ENCODE data around the gene AIP. TPM values are rescaled to one million over a fixed set of nuclear protein-coding genes. Genes with fewer than 3 reads are reported as not detected.

AIP gene
- total RNA-seq, 2 experiments from 2014 or later: 142 to 144 TPM

DNA sequence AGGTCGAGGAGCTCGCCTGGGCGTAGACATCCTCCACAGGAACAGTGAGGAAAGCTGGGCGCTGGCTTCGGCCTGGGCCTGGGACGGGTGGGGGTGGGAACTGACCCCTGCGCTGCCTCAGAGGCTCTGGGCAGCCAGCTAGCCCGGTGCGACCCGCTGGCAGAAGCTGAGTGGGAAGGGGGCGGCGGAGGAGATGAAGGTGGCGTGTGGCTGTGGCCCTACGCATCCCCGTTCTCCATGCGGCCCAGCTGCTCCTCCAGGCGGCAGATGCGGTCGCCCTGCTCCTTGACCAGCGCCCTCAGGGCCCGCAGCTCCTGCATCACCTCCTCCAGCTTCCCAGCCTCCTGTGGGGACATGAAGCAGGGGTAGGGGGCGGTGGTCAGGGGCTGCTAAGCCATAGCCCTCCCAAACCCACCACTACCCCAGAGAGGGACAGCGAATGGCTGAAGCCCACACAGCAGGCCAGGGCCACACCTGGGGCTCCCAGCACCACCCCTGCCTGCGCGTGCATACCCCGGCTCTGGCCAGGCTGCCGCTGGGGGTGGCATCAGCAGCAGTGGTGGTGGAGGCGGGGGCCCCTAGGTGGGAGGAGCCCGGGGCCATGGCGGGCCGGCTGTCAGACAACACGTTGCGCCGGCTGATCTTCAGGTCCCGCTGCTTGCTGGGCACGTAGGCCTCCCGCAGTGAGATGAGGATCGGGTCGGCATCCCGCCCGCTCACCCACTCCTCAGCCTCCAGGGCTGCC, 44.5 kb upstream of the AIP start:
- Mint-ChIP-seq H3K27ac (peak overlapping the region; percentile 97), H3K4me3 (peak overlapping the region; percentile 84), H3K9me3 (ENCODE audit: low read depth) (no peaks in the 10 kb centered on the region), H3K36me3 (ENCODE audit: low read depth) (peaks cover 49% of the 10 kb centered on the region), H3K4me1 (peaks cover 57% of the 10 kb centered on the region), H3K27me3 (no peaks in the 10 kb centered on the region)
- POLR2A ChIA-PET: interaction anchor here (0.6 to 2.5 kb wide), 7 partner anchors 8 to 48 kb away, joined by 3 to 9 read pairs (median 4); partner anchors contain the start of genes PPP1CA and RAD9A
- CTCF ChIA-PET: interaction anchor here (0.6 to 3.0 kb wide), 10 partner anchors 9 to 121 kb away, joined by 3 to 16 read pairs (median 3); partner anchors contain the start of genes PPP1CA, RAD9A and TMEM134
- intact Hi-C loops (cut with DNase I, micrococcal nuclease): loop anchor here (1.0 to 2.0 kb wide), 5 partner anchors 26 to 68 kb away; no protein-coding TSS in a partner anchor
- peak; percentile 56 for ATAC-seq
- peak; percentile 94 for DNase-seq

DNA sequence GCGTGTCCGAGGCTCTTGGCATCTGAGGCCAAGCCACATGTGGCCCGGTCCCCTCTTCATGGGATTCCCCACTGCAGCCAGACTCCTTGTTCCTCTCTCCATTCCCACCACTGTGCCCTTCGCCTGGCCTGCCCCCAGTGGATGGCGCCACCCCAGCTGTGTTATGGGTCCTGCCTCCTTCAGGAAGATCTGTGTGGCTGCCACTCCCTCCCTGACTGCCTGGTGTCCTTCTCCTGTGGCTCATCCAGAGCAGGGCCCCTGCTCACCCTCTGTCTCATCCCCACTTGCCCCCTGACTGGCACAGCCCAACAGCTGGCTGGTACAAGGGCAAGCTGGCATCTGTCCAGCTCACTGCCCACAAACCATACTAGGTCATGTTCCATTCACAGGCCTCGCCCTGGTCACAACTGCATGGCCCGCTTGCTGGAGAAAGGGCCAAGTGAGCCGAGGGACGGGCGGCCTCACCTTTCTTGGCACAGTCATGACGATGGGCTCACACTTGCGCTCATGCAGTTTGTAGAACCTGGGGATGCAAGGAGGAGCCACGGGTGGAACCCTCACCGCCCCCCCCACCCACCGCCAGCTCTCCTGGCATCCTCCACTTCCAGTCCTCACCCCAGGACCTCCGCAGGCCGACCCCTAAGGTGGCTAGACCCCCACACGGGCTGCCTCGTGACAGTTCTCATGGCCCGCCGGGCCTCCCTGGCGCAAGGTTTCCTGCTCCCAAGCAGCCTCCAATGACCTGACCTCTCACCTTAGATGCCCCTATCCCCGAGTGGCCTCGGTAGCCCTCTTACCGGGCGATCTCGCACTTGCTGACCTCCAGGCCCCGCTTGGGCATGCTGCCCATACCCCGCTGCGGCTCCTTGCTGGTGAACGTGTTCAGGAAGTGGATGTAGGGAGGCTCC, 43.3 kb upstream of the AIP start:
- Mint-ChIP-seq H3K36me3 (ENCODE audit: low read depth) (peaks cover 43% of the 10 kb centered on the region), H3K4me3 (peak overlapping the region; percentile 84), H3K9me3 (ENCODE audit: low read depth) (no peaks in the 10 kb centered on the region), H3K27ac (peak overlapping the region; percentile 97), H3K27me3 (no peaks in the 10 kb centered on the region), H3K4me1 (peaks cover 49% of the 10 kb centered on the region)
- ChIA-PET CTCF (interaction anchor here (0.5 to 3.0 kb wide), 7 partner anchors 8 to 480 kb away, joined by 3 to 16 read pairs (median 3); partner anchors contain the start of genes PPP1CA and TMEM134), POLR2A (interaction anchor here (0.6 kb wide), 1 partner anchor 35 kb away, joined by 3 read pairs; no protein-coding TSS in a partner anchor)
- ATAC-seq (peak; percentile 2), DNase-seq (peak; percentile 77)
- intact Hi-C loops (cut with DNase I, micrococcal nuclease): loop anchor here in 1 of 2 experiments (2.0 kb wide), 2 partner anchors 25 to 33 kb away; no protein-coding TSS in a partner anchor

DNA sequence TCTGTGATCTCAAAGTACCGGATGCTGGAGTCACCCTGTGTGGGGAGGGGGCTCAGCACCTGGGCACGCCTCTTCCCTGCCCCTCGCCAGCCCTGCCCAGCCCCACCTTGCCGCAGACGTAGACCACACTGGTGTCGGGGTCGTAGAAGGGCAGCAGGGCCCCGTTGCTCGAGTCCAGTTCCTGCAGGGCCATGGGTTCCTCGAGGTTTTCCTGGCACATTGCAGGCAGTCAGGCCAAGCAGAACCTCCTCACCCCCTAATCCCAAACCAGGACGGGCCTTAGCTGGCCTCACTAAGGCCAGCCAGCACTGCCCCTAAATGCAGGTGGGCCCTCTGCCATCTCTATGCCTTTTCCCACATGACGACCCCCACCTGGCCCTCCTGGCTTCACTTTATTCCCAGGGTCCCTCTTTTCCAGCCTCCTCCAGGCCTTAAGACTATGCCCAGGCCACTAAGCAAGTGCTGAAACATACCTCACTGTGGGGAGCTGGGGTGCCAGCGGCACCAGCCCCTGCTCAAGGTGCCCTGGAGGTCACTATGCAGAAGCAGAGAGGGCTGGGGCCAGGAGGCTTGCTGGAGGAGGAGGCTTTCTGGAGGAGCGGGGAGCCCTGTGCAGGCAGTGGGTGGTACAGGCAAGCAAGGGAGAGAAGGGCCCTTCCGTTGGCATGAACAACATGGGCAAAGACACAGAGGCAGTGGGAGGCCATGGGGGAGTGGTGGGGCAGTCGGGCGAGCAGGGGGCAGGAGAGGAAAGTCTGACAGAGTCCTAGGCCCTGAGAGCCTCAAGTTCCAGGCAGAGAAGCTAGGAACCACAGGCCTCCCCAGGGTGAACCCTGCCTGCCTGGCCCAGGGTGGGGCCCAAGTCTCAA, 42.4 kb upstream of the AIP start:
- peak overlapping the region; percentile 97 for H3K27ac Mint-ChIP-seq
- peak overlapping the region; percentile 84 for H3K4me3 Mint-ChIP-seq
- peak; percentile 53 for DNase-seq
- H3K27me3 Mint-ChIP-seq: no peaks in the 10 kb centered on the region
- no peak for ATAC-seq
- H3K36me3 Mint-ChIP-seq (ENCODE audit: low read depth): peaks cover 39% of the 10 kb centered on the region
- no peaks in the 10 kb centered on the region for H3K9me3 Mint-ChIP-seq (ENCODE audit: low read depth)
- ChIA-PET CTCF (interaction anchor here (0.6 to 2.4 kb wide), 3 partner anchors 29 to 1633 kb away, joined by 3 to 9 read pairs (median 6); partner anchors contain the start of genes PPP1CA and TMEM134), POLR2A (no interaction called here)
- peaks cover 51% of the 10 kb centered on the region for H3K4me1 Mint-ChIP-seq
- intact Hi-C loops (cut with DNase I, micrococcal nuclease): no loop called here

DNA sequence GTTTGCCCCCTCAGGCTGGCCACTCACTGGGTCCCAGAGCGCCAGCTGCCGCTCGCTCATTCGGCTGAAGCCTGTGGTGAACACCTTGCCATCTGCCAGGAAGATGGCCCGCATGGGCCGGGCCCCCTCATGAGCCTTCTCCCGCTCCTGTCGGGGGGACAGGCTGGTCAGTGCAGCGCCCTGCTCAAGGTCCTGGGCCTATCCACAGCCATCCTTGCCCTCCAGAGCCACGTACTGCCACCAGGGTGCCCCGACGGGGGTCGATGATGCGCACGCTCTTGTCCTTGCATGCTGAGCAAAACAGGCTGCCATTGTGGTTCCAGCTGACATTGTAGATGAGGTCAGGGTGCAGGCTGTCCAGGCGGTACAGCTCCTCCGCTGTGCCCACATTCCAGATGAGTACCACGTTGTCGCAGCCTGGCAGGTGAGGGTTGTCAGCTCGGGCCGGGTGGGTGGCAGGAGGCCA, 41.7 kb upstream of the AIP start:
- CTCF ChIA-PET: interaction anchor here (1.0 kb wide), 1 partner anchor 40 kb away, joined by 6 read pairs; the partner anchor contains the start of gene PPP1CA
- no peak overlapping the region for H3K4me3 Mint-ChIP-seq
- no peaks in the 10 kb centered on the region for H3K9me3 Mint-ChIP-seq (ENCODE audit: low read depth)
- H3K27ac Mint-ChIP-seq: no peak overlapping the region
- H3K27me3 Mint-ChIP-seq: no peaks in the 10 kb centered on the region
- ATAC-seq (no peak), DNase-seq (peak; percentile 44)
- H3K4me1 Mint-ChIP-seq: peaks cover 54% of the 10 kb centered on the region
- intact Hi-C loops (cut with DNase I, micrococcal nuclease): no loop called here
- peaks cover 36% of the 10 kb centered on the region for H3K36me3 Mint-ChIP-seq (ENCODE audit: low read depth)
- POLR2A ChIA-PET: no interaction called here

DNA sequence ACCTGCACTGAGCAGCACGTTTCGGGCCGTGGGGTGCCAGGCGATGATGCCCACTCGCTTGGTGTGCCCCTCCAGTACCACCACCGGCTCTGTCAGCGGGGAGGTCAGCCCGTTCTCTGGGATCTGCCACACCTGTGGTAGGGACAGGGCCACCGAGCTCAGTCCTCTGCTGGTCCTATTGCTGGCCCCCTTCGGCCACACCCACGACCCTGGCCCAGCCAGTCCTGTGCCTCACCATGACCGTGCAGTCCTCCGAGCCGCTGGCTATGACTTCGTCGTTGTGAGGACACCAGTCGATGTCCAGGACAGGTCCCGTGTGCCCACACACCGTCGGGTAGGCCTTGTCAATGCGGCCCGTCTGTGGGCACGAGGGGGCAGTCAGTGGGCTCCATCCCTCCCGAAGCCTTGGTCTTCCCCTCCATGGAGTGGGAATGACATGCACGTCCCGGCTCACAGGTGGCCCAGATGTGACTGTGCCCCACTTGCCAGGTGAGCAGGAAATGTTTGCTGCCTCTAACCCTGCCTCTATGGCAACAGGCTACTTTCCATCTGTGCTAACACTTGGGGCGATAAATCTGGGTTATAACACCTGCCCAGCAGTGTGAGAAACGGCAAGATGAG, 41.0 kb upstream of the AIP start:
- intact Hi-C loops (cut with DNase I, micrococcal nuclease): no loop called here
- DNase-seq (peak; percentile 29), ATAC-seq (no peak)
- peaks cover 30% of the 10 kb centered on the region for H3K36me3 Mint-ChIP-seq (ENCODE audit: low read depth)
- ChIA-PET CTCF (no interaction called here), POLR2A (no interaction called here)
- no peaks in the 10 kb centered on the region for H3K9me3 Mint-ChIP-seq (ENCODE audit: low read depth)
- no peak overlapping the region for H3K4me3 Mint-ChIP-seq
- peak overlapping the region; percentile 28 for H3K27ac Mint-ChIP-seq
- H3K27me3 Mint-ChIP-seq: no peaks in the 10 kb centered on the region
- peaks cover 60% of the 10 kb centered on the region for H3K4me1 Mint-ChIP-seq

DNA sequence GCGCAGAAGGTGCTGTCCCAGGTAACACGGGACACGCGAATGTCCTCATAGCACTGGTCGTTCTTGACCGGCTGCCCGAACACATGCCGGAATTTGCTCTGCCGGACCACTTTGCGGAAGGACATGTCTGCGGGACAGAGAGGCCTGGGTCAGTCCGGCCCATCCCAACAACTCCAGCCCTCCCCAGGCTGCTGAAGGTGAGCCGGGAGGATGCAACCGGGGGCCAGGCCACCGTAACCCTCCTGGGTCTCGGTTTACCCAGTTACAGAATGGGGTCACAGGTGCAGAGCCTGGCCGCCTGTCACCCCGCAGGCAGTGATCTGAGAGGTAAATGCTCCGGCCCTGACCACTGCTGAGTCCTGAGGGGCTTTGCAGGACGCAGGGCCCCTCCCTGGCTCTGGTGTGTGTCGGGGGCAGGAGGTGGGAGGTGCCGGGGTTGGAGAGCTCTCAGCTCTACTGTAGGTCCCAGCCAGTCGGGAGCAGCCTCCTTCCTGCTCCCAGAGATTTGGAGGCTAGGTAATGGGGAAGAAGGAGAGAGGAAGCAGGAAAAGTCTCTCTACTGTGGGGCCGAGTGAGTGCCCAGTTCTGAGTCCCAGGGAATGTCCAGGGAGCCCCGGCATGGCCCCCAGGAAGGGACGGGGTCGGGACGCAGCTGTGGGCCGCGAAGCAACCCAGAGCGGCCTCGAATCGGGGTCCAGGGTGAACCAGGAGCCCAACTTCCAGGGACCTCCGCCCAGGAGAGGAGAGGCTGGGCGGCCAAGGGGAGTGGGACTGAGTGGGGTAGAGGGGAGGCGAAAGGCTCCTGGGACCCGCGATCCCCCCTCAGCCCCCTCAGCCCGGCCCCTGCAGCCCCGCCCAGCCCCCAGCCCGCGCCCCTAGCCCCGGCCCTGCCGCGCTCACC, 40.1 kb upstream of the AIP start:
- H3K4me3 Mint-ChIP-seq: peak overlapping the region; percentile 59
- H3K9me3 Mint-ChIP-seq (ENCODE audit: low read depth): no peaks in the 10 kb centered on the region
- ATAC-seq: no peak
- peak overlapping the region; percentile 55 for H3K27ac Mint-ChIP-seq
- peaks cover 69% of the 10 kb centered on the region for H3K4me1 Mint-ChIP-seq
- peaks cover 22% of the 10 kb centered on the region for H3K36me3 Mint-ChIP-seq (ENCODE audit: low read depth)
- DNase-seq: peak; percentile 25
- CTCF ChIA-PET: no interaction called here
- intact Hi-C loops (cut with DNase I, micrococcal nuclease): loop anchor here in 1 of 2 experiments (1.0 kb wide), 1 partner anchor 14 kb away; the partner anchor contains the start of gene RPS6KB2
- POLR2A ChIA-PET: no interaction called here
- no peaks in the 10 kb centered on the region for H3K27me3 Mint-ChIP-seq

DNA sequence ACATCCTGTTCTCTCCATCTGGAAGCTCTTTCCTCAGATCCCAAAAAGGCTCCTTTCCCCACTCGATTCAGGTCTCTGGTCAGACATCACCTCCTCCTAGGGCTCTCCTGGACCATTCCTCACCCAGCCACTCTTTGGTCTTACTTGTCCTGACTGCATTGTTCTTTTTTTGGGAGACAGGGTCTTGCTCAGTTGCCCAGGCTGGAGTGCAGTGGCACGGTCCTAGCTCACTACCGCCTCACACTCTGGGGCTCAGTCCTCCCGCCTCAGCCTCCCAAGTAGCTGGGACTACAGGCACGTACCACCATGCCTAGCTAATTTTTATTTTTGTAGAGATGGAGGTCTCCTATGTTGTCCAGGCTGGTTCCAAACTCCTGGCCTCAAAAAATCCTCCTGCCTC, 37.3 kb upstream of the AIP start:
- DNase-seq (no peak), ATAC-seq (no peak)
- CTCF ChIA-PET: no interaction called here
- no peaks in the 10 kb centered on the region for H3K27me3 Mint-ChIP-seq
- peaks cover 69% of the 10 kb centered on the region for H3K4me1 Mint-ChIP-seq
- H3K4me3 Mint-ChIP-seq: no peak overlapping the region
- no peaks in the 10 kb centered on the region for H3K36me3 Mint-ChIP-seq (ENCODE audit: low read depth)
- POLR2A ChIA-PET: no interaction called here
- no peaks in the 10 kb centered on the region for H3K9me3 Mint-ChIP-seq (ENCODE audit: low read depth)
- peak overlapping the region; percentile 91 for H3K27ac Mint-ChIP-seq
- intact Hi-C loops (cut with DNase I, micrococcal nuclease): no loop called here

DNA sequence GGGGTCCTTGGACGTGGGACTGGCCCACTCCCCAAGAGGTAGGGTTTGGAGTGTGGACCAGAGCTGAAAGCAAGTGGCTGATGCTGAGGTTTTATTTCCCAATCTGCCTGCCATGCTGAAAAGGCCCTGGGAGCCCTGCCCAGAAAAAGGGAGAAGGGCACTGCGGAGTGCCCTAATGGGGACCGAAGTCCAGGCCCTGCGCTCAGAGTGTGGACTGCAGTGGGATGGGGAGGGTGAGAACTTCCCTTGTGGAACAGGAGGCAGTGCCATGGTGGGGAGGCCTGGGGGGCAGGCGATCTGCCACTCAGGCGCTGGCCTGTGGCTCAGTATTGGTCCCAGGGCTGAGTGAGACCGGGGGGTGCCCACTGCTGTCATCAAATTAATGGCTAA, 34.6 kb upstream of the AIP start:
- Mint-ChIP-seq H3K9me3 (ENCODE audit: low read depth) (no peaks in the 10 kb centered on the region), H3K27me3 (no peaks in the 10 kb centered on the region), H3K4me3 (no peak overlapping the region), H3K27ac (peak overlapping the region; percentile 19), H3K36me3 (ENCODE audit: low read depth) (no peaks in the 10 kb centered on the region), H3K4me1 (peaks cover 54% of the 10 kb centered on the region)
- ATAC-seq (no peak), DNase-seq (no peak)
- ChIA-PET CTCF (interaction anchor here (1.2 to 1.4 kb wide), 2 partner anchors 9 to 10 kb away, joined by 4 read pairs; partner anchors contain the start of gene PTPRCAP), POLR2A (interaction anchor here (0.5 kb wide), 1 partner anchor 26 kb away, joined by 4 read pairs; no protein-coding TSS in a partner anchor)
- intact Hi-C loops (cut with DNase I, micrococcal nuclease): no loop called here

DNA sequence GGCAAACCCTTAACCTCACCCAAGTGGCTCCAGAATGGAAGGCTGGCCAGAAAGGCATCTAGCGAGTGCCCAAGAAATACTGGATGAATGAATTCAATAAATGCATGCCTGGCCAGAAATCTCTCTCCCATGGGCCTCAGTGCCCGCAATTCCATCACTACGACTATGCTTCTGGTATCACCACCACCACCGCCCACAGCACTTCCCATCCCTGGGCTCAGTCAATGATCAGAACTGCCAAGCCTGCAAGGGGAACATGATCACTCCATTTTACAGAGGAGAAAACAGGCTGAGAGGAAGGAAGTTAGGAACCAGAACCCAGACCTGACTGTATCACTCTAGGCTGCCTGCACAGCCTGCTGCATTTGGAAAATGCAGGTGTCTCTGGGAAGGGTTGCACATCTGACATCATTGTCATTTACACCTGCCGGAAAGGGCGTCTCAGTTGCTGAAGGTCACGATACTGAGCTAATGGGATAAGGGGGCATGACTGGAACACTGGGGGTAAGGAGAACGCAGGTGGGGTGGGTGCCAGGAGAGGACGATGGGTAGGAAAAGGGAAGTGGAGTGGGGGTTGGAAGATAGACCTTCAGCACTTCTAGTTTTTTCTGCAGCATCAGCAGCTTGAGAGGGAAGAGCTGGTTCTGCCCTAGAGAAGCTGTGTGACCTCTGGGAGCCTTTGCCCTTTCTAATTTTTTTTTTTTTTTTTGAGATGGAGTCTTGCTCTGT, 33.5 kb upstream of the AIP start:
- Mint-ChIP-seq H3K4me1 (peaks cover 53% of the 10 kb centered on the region), H3K9me3 (ENCODE audit: low read depth) (no peaks in the 10 kb centered on the region), H3K36me3 (ENCODE audit: low read depth) (no peaks in the 10 kb centered on the region), H3K27me3 (no peaks in the 10 kb centered on the region), H3K4me3 (no peak overlapping the region), H3K27ac (no peak overlapping the region)
- ATAC-seq (no peak), DNase-seq (no peak)
- intact Hi-C loops (cut with DNase I, micrococcal nuclease): no loop called here
- ChIA-PET POLR2A (interaction anchor here (1.4 kb wide), 1 partner anchor 12 kb away, joined by 5 read pairs; the partner anchor contains the start of gene PTPRCAP), CTCF (no interaction called here)
